ENCODE results near the gene RPA3.

Gene RPA3

DNA sequence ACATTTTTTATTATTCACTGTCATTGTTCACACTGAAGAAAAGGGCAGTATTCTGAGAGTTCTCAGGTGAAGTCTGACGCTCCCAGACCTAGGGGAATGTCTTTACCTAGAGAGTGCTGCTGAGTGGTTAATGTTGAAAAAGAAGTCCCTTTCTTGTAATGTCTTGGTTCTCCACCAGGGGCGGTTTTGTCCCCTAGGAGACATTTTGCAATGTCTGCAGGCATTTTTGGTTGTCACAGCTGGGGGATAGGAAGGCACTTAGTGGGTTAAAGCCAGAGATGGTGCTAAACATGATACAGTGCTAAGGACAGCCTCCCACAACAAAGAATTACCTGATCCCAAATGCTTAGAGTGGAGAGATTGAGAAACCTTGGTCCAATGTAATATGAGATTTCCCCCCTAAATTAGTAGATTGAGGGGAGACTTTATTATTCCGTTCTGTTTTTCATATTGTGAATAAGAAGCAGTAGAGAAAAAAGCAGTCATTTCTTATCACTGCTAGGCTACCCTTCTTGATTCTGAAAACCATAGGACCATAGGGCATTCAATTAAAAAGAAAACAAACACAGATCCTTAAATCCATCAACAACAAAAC lies 64.7 kb downstream of the RPA3 start:
- H3K4me3 ChIP-seq (ENCODE audit: control insufficient read depth, low read depth, low read length) = no peak overlapping the region
- TF ChIP-seq, protein P1, sequence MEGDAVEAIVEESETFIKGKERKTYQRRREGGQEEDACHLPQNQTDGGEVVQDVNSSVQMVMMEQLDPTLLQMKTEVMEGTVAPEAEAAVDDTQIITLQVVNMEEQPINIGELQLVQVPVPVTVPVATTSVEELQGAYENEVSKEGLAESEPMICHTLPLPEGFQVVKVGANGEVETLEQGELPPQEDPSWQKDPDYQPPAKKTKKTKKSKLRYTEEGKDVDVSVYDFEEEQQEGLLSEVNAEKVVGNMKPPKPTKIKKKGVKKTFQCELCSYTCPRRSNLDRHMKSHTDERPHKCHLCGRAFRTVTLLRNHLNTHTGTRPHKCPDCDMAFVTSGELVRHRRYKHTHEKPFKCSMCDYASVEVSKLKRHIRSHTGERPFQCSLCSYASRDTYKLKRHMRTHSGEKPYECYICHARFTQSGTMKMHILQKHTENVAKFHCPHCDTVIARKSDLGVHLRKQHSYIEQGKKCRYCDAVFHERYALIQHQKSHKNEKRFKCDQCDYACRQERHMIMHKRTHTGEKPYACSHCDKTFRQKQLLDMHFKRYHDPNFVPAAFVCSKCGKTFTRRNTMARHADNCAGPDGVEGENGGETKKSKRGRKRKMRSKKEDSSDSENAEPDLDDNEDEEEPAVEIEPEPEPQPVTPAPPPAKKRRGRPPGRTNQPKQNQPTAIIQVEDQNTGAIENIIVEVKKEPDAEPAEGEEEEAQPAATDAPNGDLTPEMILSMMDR (conservative IDR thresholded peaks at IDR 0.05; ENCODE audit: control insufficient read depth, insufficient read depth, low read depth, low read length) = peak; percentile 57
- DNase-seq (ENCODE audit: low read depth) = peak; percentile 21

DNA sequence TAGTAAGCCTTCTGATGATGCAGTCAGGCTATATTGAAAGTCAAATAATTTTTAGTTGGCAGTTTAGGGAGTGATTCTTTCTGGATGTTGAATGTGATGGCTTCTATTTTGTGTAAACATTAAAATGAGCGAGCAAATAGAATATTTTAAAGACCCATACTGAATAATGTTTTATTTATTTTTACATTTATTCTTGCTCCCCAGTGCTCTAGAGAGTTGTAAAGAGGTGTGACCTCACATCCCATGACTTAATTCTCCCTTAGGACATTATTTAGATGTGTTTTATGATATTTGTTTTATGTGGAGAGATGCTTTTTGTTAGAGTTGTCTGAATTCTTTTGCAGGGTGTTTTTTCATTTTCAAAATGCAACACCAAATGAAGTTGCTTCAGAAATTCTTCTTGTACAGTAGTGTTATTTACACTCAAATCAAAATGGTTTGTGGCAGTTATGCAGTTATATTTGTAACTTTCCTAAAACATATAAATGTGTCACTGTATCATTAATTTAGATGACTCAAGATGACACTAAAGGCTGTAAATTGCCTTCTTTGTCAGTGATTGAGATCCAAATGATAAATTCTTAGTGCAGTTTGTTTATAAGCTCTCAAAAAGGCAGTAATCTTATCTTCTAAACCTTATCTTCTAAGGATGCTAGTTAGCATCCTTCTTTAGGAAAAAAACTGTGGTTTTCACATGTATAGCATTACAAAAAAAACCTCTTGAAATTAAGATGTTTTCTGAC lies 65.4 kb downstream of the RPA3 start:
- DNase-seq (ENCODE audit: low read depth) = no peak
- H3K4me3 ChIP-seq (ENCODE audit: control insufficient read depth, low read depth, low read length) = no peak overlapping the region
- TF ChIP-seq, protein P1 (conservative IDR thresholded peaks at IDR 0.05; ENCODE audit: control insufficient read depth, insufficient read depth, low read depth, low read length) = no peak

DNA sequence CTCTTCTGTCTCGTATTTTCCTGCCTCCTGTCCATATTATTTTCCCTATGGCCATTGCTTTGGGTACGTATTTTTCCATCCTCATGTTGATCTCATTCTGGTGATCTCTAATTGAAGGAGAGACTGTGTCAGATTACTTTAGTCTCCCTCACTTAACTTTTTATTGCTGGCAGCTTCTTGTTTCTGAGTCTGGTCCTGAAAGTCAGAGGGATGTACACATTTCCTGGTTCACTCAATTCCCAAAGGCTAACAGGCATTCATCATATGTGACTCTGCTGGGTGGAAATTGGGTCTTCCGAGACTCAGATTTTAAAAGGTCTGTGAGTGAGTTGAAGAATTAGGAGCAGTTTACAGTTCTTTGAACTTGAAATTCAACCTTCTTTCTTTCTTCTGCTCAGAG lies 66.9 kb downstream of the RPA3 start:
- TF ChIP-seq, protein P1 (conservative IDR thresholded peaks at IDR 0.05; ENCODE audit: control insufficient read depth, insufficient read depth, low read depth, low read length) = no peak
- H3K4me3 ChIP-seq (ENCODE audit: control insufficient read depth, low read depth, low read length) = no peak overlapping the region
- DNase-seq (ENCODE audit: low read depth) = no peak

DNA sequence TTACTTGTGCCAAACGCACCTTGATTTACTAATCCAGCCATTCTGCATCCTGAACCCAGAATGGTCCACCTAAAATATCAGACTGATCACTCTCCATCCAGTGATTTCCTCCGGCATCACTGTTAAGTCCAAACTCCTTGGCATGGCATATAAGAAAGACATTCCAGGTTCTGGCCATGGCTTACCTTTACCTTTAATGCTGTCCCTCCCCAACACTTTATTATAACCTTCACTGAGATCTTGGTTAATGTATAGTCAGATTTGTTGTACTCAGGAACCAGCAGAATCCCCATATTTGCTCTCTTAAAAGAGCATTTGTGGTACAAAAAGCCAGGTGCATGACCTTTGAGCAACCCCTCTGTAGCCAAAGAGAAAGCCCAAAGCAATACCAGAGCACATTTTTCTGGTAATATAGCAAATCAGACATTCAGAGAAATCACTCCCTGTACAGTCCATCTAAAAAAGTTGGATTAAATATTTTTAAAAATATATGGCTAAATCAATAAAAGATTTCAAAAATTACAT lies 67.7 kb downstream of the RPA3 start:
- DNase-seq (ENCODE audit: low read depth) = no peak
- TF ChIP-seq, protein P1 (conservative IDR thresholded peaks at IDR 0.05; ENCODE audit: control insufficient read depth, insufficient read depth, low read depth, low read length) = no peak
- H3K4me3 ChIP-seq (ENCODE audit: control insufficient read depth, low read depth, low read length) = no peak overlapping the region

DNA sequence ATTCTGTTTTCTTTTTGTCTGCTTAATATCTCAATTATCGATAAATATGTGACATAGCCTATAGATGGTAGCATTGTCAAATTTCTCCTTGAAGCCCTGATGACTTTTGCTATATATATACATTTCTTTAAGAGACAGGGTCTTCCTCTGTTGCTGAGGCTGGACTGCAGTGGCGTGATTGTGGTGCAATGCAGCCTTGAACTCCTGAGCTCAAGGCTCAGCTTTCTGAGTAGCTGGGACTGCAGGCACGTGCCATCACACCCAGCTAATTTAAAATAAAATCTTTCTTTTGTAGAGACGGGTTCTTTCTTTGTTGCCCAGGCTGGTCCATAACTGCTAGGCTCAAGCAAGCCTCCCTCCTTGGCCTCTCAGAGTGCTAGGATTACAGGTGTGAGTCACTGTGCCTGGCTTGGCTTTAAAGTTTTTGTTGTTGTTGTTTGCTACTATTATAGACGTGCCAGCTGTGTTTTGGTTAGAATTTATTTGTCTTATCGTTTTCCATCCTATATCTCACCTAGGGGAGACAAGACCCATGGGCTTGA lies 70.8 kb downstream of the RPA3 start:
- H3K4me3 ChIP-seq (ENCODE audit: control insufficient read depth, low read depth, low read length) = no peak overlapping the region
- TF ChIP-seq, protein P1 (conservative IDR thresholded peaks at IDR 0.05; ENCODE audit: control insufficient read depth, insufficient read depth, low read depth, low read length) = no peak
- no peak for DNase-seq (ENCODE audit: low read depth)

DNA sequence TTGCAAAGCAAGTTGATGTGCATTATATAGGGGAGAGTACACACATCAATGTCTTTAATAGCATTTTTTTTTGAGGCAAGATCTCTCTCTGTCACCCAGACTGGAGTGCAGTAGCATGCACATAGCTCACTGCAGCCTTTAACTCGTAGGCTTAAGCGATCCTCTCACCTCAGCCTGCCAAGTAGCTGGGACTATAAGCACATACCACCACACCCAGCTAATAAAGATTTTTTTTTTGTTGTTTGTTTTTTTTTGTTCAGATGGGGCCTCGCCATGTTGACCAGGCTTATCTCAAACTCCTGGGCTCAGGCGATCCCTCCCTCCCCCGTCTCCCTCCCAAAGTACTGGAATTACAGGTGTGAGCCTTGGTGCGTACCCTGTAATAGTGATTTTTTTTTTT lies 76.3 kb downstream of the RPA3 start:
- DNase-seq (ENCODE audit: low read depth) = no peak
- TF ChIP-seq, protein P1 (conservative IDR thresholded peaks at IDR 0.05; ENCODE audit: control insufficient read depth, insufficient read depth, low read depth, low read length) = no peak
- no peak overlapping the region for H3K4me3 ChIP-seq (ENCODE audit: control insufficient read depth, low read depth, low read length)

Measured in fibroblast of mammary gland (primary cell).